ENCODE results near the gene CMSS1.

CMSS1 gene

GRCh38 chr3:100216713-100217112 is 399.1 kb downstream of the CMSS1 start:
- H3K27ac ChIP-seq (ENCODE audit: low read depth, low read length, poor library complexity, severe bottlenecking) = no peak overlapping the region
- no peaks in the 10 kb centered on the region for H3K27me3 ChIP-seq (ENCODE audit: insufficient read depth, low read length)
- H2AFZ ChIP-seq (ENCODE audit: low read length) = no peak overlapping the region
- no peak overlapping the region for H3K4me3 ChIP-seq (ENCODE audit: low read depth, low read length, poor library complexity, severe bottlenecking)
- H3K4me2 ChIP-seq (ENCODE audit: low read length) = no peak overlapping the region
- H3K9me3 ChIP-seq (ENCODE audit: low read length) = peaks cover 6% of the 10 kb centered on the region; the same call in 1 of the 2 replicates
- H3K9ac ChIP-seq (ENCODE audit: low read length) = no peak overlapping the region
- no peaks in the 10 kb centered on the region for H3K9me2 ChIP-seq (ENCODE audit: low read depth, low read length)
- H3K36me3 ChIP-seq (ENCODE audit: insufficient read depth, low read length) = no peaks in the 10 kb centered on the region
- TF ChIP-seq EZH2 (IDR thresholded peaks at IDR 0.05; ENCODE audit: borderline replicate concordance, low read length) = no peak
- H3K79me2 ChIP-seq (ENCODE audit: insufficient read depth, low read length) = no peaks in the 10 kb centered on the region
- no peaks in the 10 kb centered on the region for H4K20me1 ChIP-seq (ENCODE audit: insufficient read depth, low read length)
- no peaks in the 10 kb centered on the region for H3F3A ChIP-seq (ENCODE audit: insufficient read depth, low read length)
- no peaks in the 10 kb centered on the region for H3K4me1 ChIP-seq (ENCODE audit: insufficient read depth, low read length, severe bottlenecking)

- Histone ChIP-seq H3K36me3 (ENCODE audit: insufficient read depth, low read length) (no peaks in the 10 kb centered on the region), H3K27ac (ENCODE audit: low read depth, low read length, poor library complexity, severe bottlenecking) (no peak overlapping the region), H3K27me3 (ENCODE audit: insufficient read depth, low read length) (no peaks in the 10 kb centered on the region), H3K4me3 (ENCODE audit: low read depth, low read length, poor library complexity, severe bottlenecking) (no peak overlapping the region), H3F3A (ENCODE audit: insufficient read depth, low read length) (no peaks in the 10 kb centered on the region), H3K4me2 (ENCODE audit: low read length) (no peak overlapping the region), H3K79me2 (ENCODE audit: insufficient read depth, low read length) (no peaks in the 10 kb centered on the region), H3K9ac (ENCODE audit: low read length) (no peak overlapping the region), H3K4me1 (ENCODE audit: insufficient read depth, low read length, severe bottlenecking) (no peaks in the 10 kb centered on the region), H4K20me1 (ENCODE audit: insufficient read depth, low read length) (no peaks in the 10 kb centered on the region), H3K9me2 (ENCODE audit: low read depth, low read length) (no peaks in the 10 kb centered on the region), H3K9me3 (ENCODE audit: low read length) (peaks cover 6% of the 10 kb centered on the region; the same call in 1 of the 2 replicates), H2AFZ (ENCODE audit: low read length) (no peak overlapping the region)
- TF ChIP-seq EZH2 (IDR thresholded peaks at IDR 0.05; ENCODE audit: borderline replicate concordance, low read length) = no peak
- TF ChIP-seq, protein P1, sequence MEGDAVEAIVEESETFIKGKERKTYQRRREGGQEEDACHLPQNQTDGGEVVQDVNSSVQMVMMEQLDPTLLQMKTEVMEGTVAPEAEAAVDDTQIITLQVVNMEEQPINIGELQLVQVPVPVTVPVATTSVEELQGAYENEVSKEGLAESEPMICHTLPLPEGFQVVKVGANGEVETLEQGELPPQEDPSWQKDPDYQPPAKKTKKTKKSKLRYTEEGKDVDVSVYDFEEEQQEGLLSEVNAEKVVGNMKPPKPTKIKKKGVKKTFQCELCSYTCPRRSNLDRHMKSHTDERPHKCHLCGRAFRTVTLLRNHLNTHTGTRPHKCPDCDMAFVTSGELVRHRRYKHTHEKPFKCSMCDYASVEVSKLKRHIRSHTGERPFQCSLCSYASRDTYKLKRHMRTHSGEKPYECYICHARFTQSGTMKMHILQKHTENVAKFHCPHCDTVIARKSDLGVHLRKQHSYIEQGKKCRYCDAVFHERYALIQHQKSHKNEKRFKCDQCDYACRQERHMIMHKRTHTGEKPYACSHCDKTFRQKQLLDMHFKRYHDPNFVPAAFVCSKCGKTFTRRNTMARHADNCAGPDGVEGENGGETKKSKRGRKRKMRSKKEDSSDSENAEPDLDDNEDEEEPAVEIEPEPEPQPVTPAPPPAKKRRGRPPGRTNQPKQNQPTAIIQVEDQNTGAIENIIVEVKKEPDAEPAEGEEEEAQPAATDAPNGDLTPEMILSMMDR (IDR thresholded peaks at IDR 0.05; ENCODE audit: low read length) = no peak
Measured at GRCh38 chr3:100221159-100221558, 403.5 kb downstream of the CMSS1 start.

DNA sequence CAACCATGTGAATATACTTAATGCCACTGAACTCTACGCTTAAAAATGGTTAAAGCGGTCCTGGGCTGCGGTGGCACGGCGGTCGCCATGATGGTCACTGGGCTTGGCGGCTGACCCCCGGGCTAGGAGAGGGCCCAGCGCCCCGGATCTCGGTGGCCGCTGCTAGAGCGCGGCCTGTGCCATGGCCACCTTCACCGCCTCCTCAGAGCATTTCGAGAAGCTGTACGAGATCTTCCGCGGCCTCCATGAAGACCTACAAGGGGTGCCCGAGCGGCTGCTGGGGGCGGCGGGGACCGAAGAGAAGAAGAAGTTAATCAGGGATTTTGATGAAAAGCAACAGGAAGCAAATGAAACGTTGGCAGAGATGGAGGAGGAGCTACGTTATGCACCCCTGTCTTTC is 407.5 kb downstream of the CMSS1 start:
- H3K4me2 ChIP-seq (ENCODE audit: low read length) = no peak overlapping the region
- no peaks in the 10 kb centered on the region for H3K36me3 ChIP-seq (ENCODE audit: insufficient read depth, low read length)
- TF ChIP-seq, protein P1 (IDR thresholded peaks at IDR 0.05; ENCODE audit: low read length) = no peak
- no peak for TF ChIP-seq EZH2 (IDR thresholded peaks at IDR 0.05; ENCODE audit: borderline replicate concordance, low read length)
- H3K4me1 ChIP-seq (ENCODE audit: insufficient read depth, low read length, severe bottlenecking) = no peaks in the 10 kb centered on the region
- H3K4me3 ChIP-seq (ENCODE audit: low read depth, low read length, poor library complexity, severe bottlenecking) = no peak overlapping the region
- H3K27me3 ChIP-seq (ENCODE audit: insufficient read depth, low read length) = no peaks in the 10 kb centered on the region
- H3K9me2 ChIP-seq (ENCODE audit: low read depth, low read length) = no peaks in the 10 kb centered on the region
- H3K9ac ChIP-seq (ENCODE audit: low read length) = no peak overlapping the region
- H3K9me3 ChIP-seq (ENCODE audit: low read length) = peaks cover 6% of the 10 kb centered on the region; the same call in 1 of the 2 replicates
- no peaks in the 10 kb centered on the region for H4K20me1 ChIP-seq (ENCODE audit: insufficient read depth, low read length)
- no peaks in the 10 kb centered on the region for H3F3A ChIP-seq (ENCODE audit: insufficient read depth, low read length)
- H3K79me2 ChIP-seq (ENCODE audit: insufficient read depth, low read length) = no peaks in the 10 kb centered on the region
- no peak overlapping the region for H2AFZ ChIP-seq (ENCODE audit: low read length)
- H3K27ac ChIP-seq (ENCODE audit: low read depth, low read length, poor library complexity, severe bottlenecking) = no peak overlapping the region

DNA sequence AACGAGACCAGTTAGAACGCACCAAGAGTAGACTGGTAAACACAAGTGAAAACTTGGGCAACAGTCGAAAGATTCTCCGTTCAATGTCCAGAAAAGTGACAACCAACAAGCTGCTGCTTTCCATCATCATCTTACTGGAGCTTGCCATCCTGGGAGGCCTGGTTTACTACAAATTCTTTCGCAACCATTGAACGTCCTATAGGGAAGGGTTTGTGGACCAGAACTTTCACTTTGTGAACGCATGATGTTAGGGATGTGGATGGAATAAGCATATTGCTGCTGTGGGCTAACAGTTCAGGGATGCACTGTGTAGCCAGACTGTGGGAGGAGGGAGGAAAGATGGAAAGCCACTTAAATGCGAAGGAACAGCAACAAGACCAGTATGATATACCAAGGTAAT is 408.2 kb downstream of the CMSS1 start:
- no peaks in the 10 kb centered on the region for H3K27me3 ChIP-seq (ENCODE audit: insufficient read depth, low read length)

More for the DNA sequence above, 408.2 kb downstream of the CMSS1 start:
- Histone ChIP-seq H3K9me2 (ENCODE audit: low read depth, low read length) (no peaks in the 10 kb centered on the region), H2AFZ (ENCODE audit: low read length) (no peak overlapping the region), H3K79me2 (ENCODE audit: insufficient read depth, low read length) (no peaks in the 10 kb centered on the region), H3K9me3 (ENCODE audit: low read length) (peaks cover 2% of the 10 kb centered on the region; the same call in 1 of the 2 replicates), H4K20me1 (ENCODE audit: insufficient read depth, low read length) (no peaks in the 10 kb centered on the region), H3K4me2 (ENCODE audit: low read length) (no peak overlapping the region), H3K4me3 (ENCODE audit: low read depth, low read length, poor library complexity, severe bottlenecking) (no peak overlapping the region), H3K9ac (ENCODE audit: low read length) (no peak overlapping the region), H3F3A (ENCODE audit: insufficient read depth, low read length) (no peaks in the 10 kb centered on the region), H3K27ac (ENCODE audit: low read depth, low read length, poor library complexity, severe bottlenecking) (no peak overlapping the region), H3K4me1 (ENCODE audit: insufficient read depth, low read length, severe bottlenecking) (no peaks in the 10 kb centered on the region), H3K36me3 (ENCODE audit: insufficient read depth, low read length) (no peaks in the 10 kb centered on the region)
- TF ChIP-seq, protein P1 (IDR thresholded peaks at IDR 0.05; ENCODE audit: low read length) = no peak
- TF ChIP-seq EZH2 (IDR thresholded peaks at IDR 0.05; ENCODE audit: borderline replicate concordance, low read length) = no peak

Measured in OCI-LY1 (cell line).